Islet of Langerhans (tissue), 1 donor: ENCODE measurements around the gene SPAG6.
"Not testable (repeated sequence)": the region's sequence is repeated elsewhere in the genome, so short reads cannot be mapped to it uniquely, and the experiment has no call there.

Experiments used
- FAIRE-seq: peaks from one replicate; lab custom pipeline; 2011; peaks lifted over from hg19 to GRCh38; lab: Jason Lieb, UNC

SPAG6 gene

GRCh38 chr10:22372298-22372697, 27.0 kb downstream of the SPAG6 start:
- FAIRE-seq: no peak

DNA sequence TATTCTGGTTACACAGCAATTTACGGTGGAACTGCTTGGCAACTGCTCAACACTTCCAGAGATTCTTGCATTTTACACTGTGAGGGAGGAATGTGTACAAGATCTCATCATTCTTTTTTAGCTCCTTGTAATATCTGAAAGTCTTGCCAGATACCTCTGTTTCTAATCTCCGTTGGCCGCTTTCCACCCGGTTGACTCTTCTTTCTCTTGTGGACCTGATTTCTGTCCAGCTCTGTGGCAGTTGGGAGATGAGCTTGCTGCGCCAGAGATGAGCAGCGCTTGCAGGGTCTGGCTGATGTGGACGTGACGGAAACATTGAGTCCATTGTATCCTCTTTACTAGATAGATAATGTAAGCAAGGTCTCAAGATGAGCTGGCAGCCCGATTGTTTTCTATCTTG, 27.6 kb downstream of the SPAG6 start:
- no peak for FAIRE-seq

- FAIRE-seq: no peak
Measured at GRCh38 chr10:22374489-22375126, 29.3 kb downstream of the SPAG6 start.

DNA sequence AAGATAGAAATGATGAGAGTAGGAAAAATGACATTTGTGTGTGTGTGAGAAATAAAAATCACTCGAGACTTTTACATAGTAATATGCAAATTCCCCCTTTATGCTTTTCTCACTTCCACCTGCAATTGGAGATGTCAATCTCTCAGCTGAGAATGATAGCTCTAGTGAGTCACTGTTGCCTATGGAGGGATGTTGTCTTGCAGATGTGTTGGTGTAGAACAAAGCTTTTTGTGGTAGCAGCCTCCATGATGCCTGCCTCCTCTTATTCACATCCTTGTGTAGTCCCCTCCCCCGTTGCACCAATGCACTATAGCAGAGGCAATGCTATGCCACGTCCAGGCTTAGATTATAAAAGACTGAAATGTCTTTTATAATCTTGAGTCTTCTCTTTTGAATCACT, 33.8 kb downstream of the SPAG6 start:
- FAIRE-seq: no peak

DNA sequence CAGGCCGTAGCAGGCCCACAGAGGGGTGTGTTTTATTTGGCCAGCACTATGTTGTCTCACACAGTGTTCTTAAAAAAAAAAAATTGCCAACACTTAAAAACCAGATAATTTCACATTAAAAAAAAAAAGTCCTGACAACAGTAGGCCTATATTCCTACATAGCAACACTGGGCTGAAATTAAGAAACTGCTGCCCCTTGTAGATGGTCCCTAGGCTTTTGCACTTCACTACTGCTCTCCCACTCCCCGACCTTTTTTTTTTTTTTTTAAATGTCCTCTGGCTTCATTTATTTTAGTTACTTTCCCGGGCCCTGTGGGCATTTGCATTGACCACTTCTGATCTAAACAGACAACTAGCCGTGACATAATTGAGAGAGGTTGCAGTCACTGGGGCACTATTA, 36.0 kb downstream of the SPAG6 start:
- no peak for FAIRE-seq

DNA sequence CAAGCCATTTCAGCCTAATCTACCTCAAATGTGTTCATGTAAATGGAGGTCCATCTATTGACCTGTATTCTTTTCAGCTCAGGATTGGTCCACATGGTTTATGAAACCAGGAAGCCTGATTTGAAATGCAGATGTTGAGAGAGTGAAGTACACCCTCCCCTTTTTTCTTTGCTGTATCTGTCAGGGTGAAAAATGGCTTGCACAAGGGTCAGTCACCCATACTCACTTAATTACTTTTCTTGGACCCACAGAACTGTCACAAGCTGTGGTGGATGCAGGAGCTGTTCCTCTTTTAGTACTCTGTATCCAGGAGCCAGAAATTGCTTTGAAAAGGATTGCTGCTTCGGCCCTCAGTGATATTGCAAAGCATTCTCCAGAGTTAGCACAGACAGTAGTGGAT, 41.2 kb downstream of the SPAG6 start:
- FAIRE-seq: no peak

DNA sequence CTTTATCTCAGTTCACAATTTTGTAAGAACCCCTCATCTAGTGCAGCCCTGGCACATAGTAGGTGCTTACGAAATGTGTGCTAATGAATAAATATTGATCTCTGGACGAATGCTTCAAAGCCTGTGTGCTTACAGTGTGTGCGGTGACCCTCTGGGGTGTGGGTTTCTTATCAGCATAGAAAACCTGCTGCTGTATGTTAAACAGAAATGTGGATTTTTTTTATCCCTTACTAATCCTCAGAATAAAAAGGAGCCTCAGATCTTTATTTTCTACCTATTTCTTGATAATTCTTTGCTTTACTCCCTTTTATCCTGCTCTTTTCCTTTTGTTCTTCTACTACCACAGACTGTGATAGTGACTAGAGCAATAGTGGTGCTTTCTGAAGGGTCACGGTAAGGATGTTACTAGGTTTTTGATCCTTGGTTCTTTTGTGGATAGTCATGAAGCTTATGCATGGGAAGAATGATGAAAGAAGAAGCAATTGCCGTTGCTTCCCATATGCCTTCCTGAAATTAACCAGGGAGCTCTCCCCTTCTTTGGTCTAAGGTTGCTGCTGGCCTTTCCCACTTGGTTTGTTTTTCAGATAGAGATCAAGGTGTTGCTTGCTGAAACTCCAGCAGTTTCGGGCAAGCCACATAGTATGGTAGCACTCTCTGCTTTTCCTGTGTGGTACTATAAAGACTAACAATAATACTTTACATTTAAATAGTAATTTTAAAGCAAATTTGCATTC, 44.7 kb downstream of the SPAG6 start:
- no peak for FAIRE-seq

GRCh38 chr10:22391600-22391999, 46.3 kb downstream of the SPAG6 start:
- no peak for FAIRE-seq

GRCh38 chr10:22396195-22396594, 50.9 kb downstream of the SPAG6 start:
- not testable (repeated sequence) for FAIRE-seq

DNA sequence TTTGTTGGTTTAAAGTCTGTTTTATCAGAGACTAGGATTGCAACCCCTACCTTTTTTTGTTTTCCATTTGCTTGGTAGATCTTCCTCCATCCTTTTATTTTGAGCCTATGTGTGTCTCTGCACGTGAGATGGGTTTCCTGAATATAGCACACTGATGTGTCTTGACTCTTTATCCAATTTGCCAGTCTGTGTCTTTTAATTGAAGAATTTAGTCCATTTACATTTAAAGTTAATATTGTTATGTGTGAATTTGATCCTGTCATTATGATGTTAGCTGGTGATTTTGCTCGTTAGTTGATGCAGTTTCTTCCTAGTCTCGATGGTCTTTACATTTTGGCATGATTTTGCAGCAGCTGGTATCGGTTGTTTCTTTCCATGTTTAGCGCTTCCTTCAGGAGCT, 61.6 kb downstream of the SPAG6 start:
- FAIRE-seq: not testable (repeated sequence)

DNA sequence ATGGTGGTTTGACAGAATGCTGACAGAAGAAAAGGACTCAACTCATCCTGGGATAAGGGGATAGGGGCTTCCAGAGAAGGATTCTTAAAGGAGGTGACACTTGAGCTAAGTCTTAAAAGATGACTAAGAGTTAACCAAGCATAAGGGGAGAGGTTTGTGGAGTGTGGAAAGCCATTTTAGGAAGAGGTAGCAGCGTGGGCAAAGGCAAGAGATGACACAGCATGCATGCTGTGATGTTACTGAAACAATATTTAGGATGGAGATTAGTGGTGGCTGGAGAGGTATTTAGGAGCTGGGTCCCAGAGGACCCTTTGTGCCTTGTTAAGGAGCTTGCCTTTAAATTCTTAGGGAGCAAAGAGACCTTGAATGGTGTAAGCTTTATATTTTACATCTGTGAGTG, 65.1 kb downstream of the SPAG6 start:
- no peak for FAIRE-seq

DNA sequence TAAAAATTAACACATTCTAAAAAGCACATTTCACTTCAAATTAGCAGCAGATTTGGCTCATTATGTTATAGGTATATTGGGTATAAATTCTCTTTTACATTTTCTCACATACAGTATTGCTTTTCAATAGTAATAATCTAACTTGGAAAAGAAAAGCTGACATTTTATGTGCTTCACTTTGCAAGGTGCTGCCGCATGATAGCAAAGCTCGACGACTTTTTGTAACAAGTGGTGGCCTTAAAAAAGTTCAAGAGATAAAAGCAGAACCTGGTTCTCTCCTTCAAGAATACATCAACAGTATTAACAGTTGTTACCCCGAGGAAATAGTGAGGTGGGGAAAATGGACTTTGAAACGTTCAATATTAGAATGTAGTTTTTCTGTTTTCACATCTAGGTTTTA, 65.5 kb downstream of the SPAG6 start:
- FAIRE-seq: no peak

- no peak for FAIRE-seq
Measured at GRCh38 chr10:22414146-22414545, 68.8 kb downstream of the SPAG6 start.

DNA sequence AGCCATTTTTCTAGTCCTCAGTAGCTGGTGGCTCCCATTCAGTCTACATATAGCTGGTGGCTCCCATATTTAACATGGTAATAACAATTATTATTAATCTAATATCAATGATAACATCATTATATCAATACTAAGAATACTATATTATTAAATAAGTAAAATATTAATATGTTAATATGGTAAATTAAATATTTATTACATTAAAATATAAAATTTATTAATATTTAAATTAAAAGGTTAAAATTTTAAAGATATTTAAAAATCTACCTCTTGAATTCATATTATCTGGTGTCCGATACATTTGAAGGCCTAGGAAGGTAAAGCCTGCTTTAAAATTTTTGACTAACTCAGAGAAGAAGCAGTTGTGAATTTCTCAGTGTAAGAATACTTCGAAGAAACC, 69.8 kb downstream of the SPAG6 start:
- no peak for FAIRE-seq

GRCh38 chr10:22417736-22418268, 72.5 kb downstream of the SPAG6 start:
- FAIRE-seq: no peak

DNA sequence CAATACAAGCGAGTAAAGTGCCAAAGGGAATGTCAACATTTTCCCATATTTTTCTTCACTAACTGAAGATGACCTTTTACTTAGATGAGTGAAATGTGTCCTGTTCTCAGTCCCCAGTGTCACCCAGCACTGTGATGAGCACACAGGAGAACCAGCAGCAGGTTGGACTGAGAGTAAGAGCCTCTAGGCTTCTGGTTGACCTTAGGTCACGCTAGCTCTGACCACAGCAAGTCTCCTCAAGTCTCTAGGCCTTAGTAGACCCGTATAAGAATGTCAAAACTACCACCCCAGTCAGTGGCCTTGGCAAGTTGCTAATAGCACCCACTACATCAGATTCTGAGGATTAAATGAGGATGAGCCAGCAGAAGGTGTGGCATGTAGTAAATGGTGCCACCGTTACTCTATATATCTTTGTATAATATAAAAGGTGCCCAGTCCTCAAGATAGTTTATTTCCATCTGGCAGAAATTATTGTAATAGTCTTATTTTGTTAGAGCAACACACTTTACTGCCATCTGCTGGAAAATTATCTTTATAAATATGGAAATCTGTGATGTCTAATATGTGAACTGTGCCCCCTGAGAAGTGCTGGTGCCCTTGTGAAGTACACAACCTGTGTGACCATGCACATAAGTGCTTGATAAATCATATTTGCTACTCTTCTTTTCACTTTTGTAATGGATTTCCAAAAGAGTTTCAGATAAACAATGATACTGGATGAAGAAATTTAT, 75.7 kb downstream of the SPAG6 start:
- FAIRE-seq: peak; percentile 60

GRCh38 chr10:22426653-22427052, 81.4 kb downstream of the SPAG6 start:
- FAIRE-seq: no peak

DNA sequence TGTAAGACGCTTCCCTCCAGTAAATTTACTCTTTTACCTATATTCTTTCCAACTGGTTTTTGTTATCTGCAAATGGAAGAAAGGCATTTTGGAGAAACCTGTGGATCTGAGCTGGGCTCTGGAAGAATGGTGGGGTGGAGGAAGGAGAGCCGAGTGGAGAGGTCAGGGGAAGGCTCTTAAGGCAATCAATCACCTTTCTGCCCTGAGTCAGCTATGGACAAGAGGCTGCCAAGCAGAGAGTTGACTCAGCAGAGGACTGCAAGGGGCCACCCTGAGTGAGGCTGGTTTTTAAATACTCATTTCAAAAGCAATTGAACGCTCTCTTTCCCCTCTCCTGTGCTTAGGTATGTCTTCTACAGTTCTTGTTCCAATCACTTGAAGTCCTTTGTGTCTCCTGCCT, 81.8 kb downstream of the SPAG6 start:
- FAIRE-seq: no peak

- no peak for FAIRE-seq
Measured at GRCh38 chr10:22427890-22428571, 82.7 kb downstream of the SPAG6 start.

DNA sequence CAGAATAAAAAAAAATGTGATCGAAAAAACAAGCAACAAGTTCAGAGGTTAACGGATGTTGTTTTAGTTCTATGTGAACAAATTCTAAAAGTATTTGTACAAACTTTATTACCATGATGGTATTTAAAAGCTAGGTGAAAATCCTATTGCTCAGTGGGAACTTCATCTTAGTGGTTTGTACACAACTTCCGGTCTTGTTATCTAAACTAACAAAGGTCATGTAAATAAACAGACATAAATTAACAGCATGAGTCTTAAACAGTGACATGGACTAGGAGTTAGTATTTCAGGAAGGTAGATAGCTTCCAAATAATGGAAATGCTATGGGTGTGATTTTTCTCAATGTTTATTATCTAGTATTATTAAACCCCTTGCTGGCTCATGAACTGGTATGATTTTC, 83.8 kb downstream of the SPAG6 start:
- FAIRE-seq: no peak

DNA sequence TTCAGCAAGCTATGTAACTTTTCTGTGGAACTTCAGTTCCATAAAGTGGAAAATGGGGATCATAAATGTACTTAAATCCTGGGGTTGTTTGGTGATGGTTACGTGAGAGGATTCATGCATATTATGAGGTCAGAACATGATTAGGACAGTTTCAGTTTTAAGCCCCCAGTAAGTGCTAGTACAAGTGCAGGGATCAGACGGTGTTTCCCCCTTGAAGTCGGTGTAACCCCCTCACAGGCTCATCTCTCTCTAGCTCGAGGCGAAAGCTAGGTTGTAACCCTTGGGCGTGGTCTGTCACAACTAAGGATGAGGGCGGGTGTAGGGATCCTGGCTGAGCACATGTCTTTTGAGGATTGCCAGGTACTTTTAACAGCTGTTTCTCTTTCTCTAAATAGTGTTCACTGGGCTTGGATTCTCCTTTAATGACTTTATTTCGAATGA, 84.7 kb downstream of the SPAG6 start:
- no peak for FAIRE-seq

GRCh38 chr10:22433875-22434274, 88.6 kb downstream of the SPAG6 start:
- no peak for FAIRE-seq

DNA sequence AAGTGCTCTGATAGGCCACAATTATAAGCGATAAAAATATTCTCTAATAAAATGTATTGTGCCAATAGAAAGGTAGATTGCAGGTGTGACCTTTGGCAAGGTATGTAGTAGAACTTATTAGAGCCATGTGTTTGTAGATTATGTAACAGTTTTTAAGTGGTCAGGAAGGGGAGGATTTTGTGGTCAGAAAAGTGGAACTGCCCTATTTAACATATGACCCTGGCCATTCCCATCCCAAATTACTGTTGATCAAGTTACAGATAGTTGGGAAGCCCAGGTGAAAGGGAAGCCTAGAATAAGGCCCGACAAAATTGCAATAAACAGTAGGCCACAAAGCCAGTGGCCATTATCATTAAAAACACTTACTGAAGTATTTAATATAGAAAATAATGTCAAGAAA, 89.2 kb downstream of the SPAG6 start:
- no peak for FAIRE-seq
